ENCODE measurements around the gene CD7.

Gene CD7

GRCh38 chr17:82346342-82347300 lies 29.2 kb upstream of the CD7 start:
- no peak for DNase-seq (ENCODE audit: low read depth)

- no peak for DNase-seq (ENCODE audit: low read depth)
Observed at GRCh38 chr17:82345151-82345976, 28.0 kb upstream of the CD7 start.

DNA sequence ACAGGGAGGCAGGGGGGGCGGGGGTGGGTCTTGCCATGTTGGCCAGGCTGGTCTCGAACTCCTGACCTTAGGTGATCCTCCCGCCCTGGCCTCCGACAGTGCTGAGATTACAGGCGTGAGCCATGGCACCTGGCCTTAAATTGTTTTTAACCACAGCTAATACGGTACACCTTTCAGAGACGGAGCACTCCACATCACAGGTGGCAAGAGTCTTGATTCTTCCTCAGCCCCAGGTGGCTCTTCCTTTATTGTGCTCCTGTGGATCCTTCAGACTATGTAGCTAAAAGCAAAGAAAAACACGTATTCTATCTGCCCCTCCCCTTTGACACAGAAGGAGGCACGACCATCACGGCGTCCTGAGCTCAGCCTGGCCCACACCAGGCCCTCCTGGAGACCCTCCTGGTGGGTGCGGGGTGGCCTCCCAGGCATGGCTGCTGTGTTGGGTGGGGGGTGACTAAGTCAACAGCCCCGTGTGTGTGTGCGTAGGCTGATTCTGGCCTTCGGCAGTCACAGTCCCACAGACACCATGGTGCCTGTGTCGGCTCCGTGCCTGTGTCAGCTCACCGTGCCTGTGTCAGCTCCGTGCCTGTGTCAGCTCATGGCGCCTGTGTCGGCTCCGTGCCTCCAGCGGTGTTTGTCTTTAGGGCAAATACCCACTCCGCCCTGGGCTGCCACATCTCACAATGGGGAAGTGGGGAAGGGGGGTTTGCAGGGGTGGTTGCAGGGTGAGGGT lies 26.9 kb upstream of the CD7 start:
- DNase-seq (ENCODE audit: low read depth): no peak

GRCh38 chr17:82343560-82343959 lies 26.2 kb upstream of the CD7 start:
- DNase-seq (ENCODE audit: low read depth): no peak

- no peak for DNase-seq (ENCODE audit: low read depth)
Observed at GRCh38 chr17:82342361-82343079, 25.1 kb upstream of the CD7 start.

DNA sequence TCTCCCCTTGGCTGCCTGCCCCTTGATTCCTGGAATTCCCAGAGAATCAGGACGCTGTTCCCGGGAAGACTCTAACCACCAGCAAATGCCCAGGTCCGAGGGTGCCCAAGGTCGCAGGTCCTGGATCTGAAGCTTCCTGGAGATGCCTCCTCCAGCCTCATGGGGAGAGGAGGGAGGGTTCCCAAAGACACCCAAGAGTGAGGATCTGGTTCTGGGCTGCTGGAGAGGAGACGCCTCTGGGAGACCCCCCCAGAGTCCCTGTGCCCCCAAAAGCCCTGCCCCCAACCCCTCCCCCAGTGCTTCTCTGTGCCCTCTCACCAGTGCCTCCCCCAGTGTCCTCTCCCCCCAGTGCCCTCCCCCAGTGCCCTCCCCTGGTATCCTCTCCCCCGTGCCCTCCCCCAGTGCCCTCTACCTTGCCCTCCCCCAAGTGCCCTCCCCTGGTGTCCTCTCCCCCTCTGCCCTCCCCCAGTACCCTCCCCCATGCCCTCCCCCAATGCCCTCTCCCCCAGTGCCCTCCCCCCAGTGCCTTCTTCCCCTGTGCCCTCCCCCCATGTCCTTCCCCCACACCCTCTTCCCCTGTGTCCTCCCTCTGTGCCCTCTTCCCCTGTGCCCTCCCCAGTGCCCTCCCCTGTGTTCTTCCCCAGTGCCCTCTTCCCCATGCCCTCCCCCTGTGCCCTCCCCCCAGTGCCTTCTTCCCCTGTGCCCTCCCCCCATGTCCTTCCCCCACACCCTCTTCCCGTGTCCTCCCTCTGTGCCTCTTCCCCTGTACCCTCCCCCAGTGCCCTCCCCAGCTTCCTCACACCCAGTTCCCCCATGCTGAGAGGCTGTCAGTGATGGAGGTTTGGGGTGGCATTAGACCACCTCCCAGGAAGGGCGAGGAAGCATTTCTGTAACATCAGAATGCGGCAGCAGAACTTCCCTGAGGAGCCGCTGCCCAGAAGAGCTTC lies 22.5 kb upstream of the CD7 start:
- no peak for DNase-seq (ENCODE audit: low read depth)

GRCh38 chr17:82338858-82339633 lies 21.6 kb upstream of the CD7 start:
- no peak for DNase-seq (ENCODE audit: low read depth)

DNA sequence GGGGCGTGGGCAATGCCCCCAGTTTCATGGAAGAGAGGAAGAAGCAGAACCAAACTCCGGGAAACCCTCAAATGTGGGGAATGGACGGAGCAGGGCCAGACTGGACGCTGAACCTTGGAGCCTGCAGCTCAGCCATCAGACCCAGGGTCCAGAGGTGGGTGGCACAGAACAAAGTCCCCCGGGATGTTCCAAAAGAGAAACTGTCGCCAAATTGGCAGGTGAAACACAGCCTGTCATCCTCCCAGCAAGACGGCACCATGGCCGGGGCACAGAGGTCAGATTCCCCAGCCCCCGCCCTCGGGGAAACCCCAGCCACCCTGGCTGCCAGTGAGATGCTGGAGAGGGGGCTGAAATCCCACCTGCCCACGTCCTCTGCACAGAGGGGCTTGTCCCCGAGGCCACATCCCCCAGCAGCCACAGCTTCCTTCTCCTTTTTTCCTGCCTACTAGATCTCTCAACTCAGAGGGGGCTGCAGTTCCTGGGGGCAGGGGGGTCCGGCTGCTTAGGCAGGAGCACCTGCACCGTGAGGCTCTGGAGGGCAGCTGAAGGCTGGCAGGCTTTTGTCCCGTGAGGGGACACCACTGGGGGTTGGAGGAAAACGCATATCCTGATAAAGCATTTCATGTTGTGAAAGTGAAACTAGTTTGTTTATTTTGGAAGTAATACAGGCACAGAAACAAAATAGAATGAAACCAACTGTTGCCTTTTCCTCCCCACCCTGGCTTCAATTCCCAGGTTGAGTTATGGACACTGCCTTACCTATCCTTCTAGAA lies 17.4 kb upstream of the CD7 start:
- DNase-seq (ENCODE audit: low read depth): no peak

GRCh38 chr17:82334204-82334621 lies 16.8 kb upstream of the CD7 start:
- DNase-seq (ENCODE audit: low read depth): no peak

DNA sequence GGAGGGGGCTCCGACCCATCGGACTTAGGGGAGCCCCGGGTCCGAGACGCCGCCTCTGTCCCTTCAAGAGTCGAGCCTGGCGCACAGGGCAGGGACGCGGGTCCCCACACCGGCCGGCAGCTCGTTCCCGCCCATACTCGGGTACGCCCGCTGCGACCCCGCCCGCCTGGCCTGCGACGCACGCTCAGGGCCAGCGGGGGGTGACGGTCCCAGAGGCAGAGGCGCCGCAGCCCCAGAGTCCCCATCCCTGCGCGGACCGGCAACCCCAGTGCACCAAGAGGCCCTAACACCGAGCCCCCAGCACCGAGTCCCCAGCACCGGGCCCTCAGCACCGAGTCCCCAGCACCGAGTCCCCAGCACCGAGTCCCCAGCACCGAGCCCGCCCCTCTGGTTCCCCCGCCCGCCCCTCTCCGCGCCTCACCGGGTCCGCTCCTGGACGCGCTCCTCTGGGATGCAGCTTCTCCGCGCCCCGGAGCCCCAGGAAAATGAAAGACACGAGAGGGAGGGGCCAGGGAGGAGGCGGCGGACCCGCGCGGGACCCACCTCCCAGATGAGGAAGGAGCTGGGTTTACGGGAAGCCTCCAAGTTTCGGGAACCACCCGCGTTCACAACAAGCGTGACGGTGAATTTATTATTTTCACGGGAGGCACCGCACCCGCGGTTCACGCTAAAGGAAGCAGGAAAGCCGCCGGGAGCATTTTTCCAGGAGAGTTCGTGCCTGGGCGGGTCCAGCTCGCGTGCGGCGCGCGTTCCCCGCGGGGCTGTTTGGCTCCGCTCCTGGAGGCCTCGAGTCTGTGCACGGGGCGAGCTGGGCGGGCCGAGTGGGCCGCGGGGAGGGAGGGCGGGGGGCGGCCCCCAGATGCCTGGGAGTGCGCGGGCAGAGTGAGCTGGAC lies 16.1 kb upstream of the CD7 start, which contains the start of gene SECTM1:
Gene SECTM1 (minus strand): TSS at position 488 of the 893 bp plus-strand sequence. CDS start 6,526 bp downstream, outside the sequence.
- DNase-seq (ENCODE audit: low read depth): no peak

DNA sequence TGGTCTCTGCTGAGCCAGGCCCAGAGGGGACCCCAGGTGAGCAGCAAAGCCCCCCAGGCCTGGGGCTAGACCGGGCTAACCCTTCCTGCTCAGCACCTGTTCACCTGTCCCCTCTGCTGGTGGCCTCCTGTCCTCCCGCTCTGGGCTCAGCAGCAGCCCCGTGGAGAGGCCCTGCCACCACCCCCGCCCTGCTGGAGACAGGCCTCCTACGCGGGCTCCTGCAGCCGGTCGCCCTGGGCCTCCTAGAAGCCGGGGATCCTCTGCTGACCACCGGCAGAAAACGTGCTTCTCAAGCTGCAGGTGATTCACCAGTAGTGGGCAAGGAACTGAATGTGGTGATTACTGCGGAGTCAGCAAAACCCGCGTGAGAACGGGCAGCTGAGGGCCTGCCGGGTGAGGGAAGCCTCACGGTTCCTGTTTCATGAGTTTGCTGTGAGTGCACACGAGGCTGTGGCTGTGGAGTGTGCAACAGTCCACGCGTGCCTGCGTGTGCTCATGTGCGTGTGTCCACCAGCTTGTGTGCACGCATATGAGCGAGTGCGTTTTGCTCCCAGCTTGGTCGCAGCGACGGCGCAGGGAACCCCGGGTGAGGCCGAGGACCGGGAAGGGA lies 15.4 kb upstream of the CD7 start:
- no peak for DNase-seq (ENCODE audit: low read depth)

- no peak for DNase-seq (ENCODE audit: low read depth)
Observed at GRCh38 chr17:82331345-82331939, 14.0 kb upstream of the CD7 start.

GRCh38 chr17:82330322-82331239 lies 13.2 kb upstream of the CD7 start:
- no peak for DNase-seq (ENCODE audit: low read depth)

- DNase-seq (ENCODE audit: low read depth): no peak
Observed at GRCh38 chr17:82329683-82330321, 12.4 kb upstream of the CD7 start.

DNA sequence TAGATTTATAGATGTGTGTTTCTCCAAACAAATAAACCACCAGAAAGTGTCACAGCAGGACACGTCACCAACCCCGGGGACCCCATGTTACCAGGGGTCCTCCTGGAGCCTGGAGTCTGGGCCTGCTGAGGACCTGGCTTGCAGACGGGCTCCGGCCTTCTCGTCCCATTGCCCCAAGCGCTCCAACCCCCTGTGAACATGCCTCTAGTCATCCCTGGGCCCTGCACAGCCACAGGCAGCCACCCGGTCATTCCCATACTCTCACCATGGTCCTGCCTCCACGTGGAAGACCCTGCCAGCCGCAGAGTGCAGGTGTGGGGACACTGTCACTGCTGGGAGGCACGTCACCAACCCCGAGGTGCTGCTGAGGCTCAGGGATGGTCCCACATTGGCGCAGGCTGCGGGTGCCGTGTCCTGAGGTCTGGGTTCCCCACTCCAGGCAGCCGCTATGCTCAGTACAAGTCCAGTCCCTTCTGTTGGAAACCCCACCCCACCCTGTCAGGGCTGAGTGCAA lies 11.6 kb upstream of the CD7 start:
- DNase-seq (ENCODE audit: low read depth): no peak

All from activated T-helper 1 cell treated with Interleukin-2 at 50 U/mL for 16 hours (primary cell).